NCI-H1930 (cell line): ENCODE results near the gene SLC22A4.

ENCODE experiments used
- DNase-seq, 2 experiments: peaks; one replicate each; lab custom pipeline; 2025; lab: John Stamatoyannopoulos, UW

SLC22A4 gene

DNA sequence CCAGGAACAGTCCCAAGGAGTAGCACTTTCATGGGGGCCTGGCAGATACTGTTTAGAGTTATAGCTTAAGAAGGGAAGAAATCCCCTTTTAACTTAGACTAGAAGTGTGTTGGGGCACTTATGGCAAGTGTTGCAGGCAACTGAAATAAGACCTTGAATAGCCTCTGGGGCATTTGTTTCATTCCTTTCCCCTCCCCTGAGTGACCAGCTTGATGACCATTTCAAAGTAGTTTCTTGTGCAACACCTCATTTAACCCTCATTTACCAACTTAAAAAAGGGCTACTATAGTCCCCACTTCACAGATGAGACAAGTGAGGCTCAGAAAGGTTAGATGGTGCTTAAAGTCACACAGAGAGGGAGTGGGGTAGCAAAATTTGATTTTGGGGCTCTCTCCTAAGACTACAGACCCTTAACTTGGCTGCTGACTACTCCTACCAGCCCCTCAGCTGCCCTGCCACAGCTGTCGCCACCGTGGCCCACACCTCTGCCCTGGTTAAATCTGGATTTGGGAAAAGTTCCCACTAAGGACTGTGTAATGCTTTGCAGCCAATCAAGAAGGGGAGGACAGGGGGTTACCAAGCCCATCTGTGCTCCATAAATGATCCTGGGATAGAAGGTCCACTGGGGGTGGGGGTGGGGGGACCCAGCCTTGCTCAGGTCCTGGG is 31.2 kb upstream of the SLC22A4 start:
- no peak for DNase-seq

DNA sequence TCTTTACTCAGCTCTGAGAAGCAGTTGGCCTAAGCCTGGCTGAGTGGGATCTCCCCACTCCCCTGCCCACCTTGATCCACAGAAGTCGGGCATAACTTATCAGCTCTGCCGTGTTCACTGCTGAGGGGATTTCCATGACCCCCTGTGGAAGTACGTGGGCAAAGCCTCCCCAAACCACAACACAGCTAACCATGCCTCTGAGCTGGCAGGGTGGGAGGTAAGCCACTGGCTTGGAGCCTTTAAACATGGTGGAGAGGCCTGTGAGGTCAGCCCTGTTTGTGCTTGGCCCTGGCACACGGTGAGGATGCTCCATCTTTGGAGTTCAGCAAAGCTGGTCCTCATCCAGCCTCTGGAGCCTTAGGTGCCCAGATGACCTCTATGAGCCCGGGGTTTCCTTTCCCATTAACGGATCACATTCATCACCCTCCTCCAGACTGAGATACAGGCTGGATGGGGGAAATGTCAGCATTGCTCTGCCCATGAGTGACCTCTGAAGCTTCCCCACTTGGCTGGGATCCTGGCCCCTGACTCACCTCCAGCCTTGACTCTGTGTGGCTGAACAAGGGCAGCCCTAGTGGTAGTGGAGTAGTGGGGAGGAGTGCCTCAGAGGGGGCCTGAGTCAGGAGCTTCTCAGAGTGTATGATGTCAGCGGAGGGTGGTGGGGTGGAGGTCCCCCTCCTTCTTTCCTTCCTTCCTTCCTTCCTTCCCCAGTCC is 30.5 kb upstream of the SLC22A4 start:
- no peak for DNase-seq

DNA sequence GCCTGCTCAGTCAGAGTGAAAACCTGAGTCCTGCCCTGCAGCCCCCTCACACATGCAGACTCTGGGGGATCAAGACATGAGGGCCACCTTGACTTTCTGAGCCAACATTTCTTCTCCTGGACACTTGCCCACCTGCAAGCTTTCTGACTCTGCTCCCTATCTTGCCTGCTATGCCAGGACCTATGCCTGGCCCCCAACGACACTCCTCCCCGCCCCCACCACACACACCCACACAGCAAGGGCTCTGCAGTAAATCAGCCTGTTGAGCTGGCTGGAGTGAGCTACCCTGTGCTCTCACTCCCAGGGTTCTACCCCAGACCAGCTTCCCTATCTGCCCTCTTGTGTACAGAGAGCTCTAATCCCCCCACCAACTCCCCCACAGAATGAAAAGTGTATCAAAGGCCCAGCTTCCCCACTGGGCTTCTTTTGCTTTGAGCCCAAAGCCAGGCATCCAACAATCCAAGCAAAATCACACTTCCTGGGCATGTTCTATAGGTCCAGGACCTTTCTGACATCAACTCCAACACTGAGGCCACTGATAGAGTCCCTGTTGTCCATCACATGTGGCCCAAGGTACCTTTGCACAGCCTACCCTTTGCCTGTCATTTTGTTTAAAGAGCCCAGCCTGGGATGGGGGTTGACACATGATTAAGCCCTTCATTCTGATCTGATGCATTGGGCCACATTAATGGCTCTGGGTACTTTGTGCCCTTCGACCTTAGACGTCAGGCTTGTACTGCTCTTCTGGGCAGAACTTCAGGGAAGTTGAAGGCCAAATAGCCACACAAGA is 29.5 kb upstream of the SLC22A4 start:
- DNase-seq, result no peak

DNA sequence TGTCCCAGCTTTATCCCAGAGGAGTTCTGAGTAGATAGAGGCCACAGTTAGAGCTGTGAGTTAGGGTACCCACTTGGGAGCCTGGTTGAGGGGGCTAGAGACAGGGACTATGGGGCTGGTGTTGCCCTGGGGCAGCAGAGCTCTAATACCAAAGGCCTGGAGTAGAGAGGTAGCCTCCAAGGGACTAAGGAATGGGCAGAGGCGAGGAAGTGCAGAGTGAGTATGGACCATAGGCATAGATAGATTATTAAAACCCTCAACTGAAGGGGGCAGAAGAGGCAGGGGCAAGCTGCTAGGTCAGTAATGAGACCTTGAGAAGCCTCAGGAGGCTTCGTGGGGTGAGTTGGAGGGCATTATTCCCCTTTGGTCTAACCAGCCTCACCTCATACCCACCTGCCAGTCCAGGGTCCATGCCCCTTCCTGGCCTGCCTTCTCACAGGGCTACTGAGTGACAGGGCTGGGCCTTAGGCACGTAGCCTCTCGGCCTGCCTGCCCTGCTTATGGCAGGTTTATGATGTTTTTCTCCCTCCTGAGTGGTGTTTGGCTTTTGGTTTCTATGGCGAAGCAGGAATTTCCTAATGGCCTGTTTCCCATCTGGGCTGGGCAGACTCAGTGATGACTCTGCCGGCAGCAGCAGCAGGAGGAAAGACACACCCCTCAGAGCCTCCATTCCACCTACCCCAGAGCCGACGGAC is 28.7 kb upstream of the SLC22A4 start:
- DNase-seq, result no peak

DNA sequence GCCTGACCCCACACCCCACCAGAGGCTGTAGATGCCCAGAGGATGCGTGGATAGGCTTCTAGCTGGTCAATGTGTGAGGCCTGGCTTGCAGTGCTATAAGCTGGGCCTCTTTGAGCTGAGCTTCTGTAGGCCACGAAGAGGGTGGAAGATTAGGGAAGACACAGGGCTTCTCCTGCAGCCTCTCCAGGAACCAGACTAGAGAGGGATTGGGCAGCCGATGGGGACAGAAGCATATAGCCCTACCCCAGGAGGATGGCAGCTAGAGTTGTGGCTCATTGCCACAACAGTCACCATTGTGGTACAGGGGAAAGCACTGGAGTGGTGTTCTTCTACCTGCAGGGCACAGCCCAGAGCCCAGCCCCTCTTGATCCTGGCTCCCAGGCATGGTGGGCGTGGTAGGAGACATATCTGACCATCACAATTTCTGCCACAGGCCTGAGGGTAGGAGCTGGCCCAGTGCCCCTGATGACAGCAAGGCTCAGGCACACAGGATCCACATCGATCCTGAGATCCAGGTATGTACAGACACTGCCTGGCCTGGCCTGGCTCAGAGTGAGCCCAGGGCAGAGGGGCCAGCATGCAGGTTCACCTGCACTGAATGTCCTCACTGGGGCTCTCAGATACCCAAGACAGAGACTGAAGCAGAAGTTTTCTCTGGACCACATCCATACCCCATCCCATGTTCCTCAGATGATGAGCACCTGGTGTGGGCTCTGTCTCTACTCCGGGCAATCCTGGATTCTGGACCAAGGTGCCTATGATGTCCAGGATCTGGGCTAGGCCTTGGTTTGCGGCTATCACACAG is 28.0 kb upstream of the SLC22A4 start:
- no peak for DNase-seq

DNA sequence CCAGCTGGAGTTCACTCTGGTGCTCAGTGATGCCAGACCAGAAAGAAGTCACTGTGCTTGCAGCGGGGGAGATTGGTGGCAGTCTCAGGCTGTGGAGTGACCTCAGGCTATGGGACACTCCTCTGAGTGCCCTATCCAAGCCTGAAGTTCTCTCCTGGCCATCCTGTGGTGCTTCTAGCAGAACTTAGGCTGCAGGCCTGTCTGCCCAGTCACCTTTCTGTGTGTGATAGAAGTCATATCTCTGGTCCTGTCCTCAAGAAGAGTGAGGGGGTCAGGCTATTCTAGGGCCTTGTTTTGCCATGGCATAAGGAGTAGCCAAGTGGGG is 27.4 kb upstream of the SLC22A4 start:
- no peak for DNase-seq

DNA sequence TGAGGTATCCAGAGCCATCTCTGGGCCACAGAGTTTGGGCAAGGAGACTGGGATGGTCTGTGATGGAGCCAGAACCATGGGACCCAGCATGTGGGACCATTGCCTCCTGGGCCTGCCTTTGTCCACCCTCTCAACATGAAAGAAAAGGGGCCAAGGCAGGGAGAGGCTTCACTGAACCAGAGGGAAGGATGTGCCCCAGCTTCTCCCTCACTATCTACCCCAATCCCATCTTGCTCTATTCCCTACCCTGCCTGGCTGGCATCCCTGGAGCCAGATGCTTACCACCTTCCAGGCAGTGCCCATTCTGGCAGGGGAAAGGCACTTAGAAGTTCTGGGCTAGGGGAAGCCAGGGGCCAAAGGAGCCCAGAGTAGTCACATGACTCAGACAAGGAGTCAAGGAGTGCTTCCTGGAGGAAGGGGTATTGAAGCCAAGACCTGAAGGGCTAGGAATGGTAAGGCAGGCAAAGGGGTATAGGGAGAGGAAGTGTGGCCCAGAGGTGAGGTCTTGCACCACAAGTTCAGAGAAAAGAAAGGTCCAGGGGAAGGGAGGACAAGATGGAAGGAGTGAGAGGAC is 26.9 kb upstream of the SLC22A4 start:
- no peak for DNase-seq

DNA sequence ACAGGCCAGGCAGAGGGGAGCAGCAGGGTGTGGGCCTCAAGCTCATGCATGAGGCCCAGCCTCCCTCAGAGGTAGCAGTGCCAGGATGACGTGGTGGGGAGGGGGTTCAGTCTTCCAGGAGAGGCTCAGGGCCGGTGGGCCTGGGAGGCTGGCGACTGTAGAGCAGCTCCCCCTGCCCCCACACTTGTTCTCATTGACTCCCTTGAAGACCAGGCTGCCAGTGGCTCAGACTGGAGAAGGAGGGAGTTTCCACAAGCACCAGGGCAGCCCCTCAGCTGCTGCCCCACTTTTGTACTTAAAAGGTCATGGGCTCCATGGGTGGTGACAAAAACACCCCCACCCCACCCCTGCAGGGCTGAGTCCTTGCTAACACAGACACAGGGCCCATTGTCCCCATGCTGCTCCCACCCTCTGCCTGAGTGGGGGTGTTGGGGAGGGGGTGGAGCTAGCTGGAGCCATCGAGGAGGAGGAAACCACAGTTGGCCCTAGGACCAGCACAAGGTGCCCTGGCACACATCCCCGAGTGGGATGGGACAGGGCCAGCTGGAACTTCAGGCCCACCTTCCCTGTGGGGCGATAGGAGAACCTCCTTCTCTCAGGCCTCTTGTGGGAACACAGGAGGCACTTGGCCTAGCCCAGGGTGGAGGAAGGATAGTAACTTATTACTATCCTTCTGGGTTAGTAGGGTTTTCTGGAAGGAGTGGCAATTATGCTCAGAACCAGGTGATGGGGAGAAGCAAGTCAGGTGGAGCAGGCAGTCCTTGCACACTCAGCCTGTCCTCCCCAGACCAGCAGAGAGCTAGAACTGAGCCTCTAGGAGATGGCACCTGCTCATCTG is 26.0 kb upstream of the SLC22A4 start:
- no peak for DNase-seq

DNA sequence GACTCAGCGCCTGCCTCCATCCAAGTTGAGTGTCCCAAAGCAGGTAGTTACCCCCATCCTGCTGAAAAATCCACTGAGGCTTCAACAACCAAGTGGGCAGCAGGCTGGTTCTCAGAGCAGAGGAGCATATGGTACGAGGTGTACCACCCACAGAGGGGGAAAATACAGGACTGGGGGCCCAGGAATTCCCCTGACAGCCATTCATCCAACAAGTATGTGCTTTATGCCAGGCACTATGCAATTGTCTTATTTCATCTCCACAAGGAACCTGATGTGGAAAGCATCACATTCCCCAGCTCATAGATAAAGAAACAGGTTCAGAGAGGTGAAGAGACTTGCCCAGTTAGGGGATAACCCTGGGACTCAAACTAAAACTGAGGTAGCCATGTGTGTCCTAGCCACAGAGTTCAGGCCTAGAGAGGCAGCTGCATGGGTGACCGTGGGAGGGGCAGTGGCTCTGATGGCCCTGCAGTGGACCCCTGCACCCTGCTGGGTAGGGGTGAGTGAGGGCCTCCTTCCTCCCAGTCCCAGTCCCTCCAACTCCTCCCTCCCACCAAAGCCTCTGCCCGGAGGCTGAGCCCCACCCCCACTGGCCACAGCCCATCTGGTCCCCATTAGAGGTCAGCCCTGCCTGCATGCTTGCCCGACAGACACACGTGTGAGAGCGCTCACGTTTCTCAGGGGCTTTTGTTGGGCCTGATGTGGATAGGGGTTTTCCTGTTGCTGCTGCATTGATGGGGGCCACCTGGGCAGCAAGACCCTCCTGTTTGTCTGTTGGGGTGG is 25.2 kb upstream of the SLC22A4 start:
- DNase-seq, result no peak

DNA sequence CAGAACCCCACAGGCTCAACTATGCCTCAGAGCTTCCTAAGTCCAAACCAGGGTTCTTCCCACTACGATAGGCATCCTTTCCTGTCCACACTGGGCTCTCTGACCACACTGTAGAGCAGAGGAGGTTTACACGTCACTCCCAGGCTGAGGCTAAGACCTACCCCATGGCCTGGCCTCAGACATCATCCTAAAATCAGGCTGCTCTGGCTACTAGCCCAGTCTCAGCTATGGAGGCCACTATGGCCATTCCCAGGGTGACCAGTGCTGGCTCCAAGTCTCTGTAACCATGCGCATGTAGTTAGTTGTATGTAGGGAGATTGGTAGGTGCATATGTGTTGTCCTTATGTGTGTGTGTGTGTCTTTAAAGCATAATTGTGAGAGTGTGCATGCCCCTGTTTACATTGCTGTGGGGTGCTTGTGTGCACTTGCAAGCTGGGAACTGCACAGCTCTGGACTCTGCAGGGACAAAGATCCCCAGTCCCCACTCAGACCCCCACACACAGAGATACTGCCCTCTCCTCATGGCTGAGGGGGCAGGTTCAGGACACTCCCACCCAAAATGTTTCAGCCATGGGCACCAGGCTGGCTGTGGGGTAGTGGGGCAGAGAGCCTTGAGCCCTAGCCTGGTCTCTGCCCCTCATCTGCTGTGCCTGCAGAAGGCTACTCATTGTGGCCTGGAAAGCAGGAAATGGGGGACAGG is 24.4 kb upstream of the SLC22A4 start:
- DNase-seq, result no peak

DNA sequence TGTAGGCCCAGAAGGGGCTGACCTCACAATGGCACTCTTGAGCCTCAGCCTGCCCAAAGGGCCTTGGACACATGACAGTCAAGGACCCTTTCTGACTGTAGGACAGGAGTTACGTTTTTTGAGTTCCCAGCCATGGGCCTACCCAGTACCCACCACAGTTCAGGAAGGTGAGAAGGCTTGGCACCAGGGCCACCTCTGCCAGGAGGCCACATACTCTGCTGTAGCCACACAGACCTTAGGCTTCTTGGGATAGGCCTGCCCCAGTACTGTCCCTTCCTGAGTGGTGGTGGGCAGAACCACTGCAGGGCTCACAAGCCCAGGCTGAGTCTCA is 23.9 kb upstream of the SLC22A4 start:
- no peak for DNase-seq

DNA sequence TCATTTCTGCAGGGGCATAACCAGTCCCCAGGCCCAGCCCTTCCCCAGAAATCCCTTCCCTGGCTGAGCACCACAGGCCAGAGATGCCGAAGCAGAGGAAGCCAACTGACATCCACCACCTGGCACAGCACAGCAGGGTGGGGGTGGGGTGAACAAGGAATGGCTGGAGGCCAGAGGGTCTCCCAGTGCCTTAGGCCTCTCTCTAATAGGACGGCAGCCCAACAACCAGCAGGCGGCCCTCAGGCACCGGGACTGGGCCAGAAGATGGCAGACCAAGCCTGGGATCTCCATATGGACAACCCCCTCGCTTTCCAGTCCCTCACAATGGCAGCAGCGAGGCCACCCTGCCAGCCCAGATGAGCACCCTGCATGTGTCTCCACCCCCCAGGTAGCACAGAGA is 23.5 kb upstream of the SLC22A4 start:
- DNase-seq, result no peak

DNA sequence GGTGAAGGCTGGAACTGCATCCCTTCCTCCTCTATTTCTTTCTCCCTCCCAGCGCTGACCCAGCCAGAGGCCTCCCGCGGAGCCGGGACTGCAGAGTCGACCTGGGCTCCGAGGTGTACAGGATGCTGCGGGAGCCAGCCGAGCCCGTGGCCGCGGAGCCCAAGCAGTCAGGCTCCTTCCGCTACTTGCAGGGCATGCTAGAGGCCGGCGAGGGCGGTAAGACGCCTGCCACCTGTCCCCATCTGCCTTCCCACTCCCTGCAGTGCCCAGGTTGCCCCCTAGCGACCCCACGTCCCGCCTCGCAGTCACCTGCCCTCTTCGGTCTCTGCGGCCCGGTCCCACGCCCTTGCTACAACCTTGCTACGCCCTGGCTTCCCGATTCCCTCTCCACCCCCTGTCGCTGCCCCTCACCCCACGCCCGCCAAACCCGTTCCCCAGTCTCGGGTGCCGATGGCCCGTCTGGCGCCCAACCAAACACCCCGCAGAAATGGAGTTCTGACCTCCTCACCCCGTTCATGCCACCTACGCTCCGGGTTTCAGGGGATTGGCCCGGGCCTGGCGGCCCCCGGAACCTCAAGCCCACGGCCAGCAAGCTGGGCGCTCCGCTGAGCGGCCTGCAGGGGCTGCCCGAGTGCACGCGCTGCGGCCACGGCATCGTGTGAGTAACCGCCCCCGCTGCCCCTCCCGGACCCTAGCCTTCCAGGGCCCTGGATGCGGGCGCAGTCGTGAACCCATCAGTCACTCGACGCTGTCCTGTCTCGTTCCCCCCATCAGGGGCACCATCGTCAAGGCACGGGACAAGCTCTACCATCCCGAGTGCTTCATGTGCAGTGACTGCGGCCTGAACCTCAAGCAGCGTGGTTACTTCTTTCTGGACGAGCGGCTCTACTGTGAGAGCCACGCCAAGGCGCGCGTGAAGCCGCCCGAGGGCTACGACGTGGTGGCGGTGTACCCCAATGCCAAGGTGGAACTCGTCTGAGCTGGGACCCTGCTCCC is 22.6 kb upstream of the SLC22A4 start:
- DNase-seq, result no peak

DNA sequence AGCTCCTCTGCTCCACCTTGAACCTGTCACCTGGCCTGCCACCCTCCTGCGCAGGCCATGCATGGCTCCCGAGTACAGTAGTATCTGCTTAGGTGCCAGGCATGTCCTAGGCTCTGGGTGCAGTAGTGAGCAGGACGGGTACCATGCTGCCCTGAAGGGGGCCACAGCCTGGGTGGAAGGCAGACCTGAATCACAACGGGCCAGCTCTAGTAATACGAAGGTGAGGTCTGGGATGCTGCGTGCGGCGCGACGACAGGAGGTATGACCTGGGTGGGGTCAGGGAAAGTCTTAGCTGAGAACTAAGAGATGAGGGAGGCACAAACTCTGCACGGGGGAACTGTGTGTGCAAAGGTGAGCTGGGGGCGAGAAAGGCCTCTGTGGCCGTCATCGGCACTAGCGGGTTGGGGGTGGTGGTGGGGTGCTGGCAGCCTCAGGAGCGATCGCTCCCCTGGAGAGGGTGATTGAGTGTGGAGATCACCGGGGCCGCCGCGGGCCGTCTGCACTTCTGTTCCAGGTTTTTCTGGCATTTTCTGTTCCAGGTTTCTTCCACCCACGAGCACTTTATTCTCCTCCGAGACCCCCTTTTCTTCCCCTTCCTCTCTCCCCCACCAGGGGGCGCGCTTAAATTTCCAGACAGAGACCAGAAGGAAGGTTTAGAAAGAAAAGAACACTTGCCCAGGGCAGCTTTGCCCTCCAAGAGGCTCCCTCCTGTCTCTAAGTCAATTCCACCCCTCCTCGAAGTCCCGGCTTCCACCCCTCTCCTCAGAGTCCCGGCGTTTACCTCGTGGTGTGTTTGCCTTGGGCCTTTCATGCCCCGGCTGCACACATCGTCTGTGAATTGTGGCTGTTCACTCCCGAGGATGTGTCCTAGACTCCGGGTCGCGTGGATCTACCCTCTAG is 21.6 kb upstream of the SLC22A4 start:
- peak in 1 of 2 experiments; percentile 19 for DNase-seq

DNA sequence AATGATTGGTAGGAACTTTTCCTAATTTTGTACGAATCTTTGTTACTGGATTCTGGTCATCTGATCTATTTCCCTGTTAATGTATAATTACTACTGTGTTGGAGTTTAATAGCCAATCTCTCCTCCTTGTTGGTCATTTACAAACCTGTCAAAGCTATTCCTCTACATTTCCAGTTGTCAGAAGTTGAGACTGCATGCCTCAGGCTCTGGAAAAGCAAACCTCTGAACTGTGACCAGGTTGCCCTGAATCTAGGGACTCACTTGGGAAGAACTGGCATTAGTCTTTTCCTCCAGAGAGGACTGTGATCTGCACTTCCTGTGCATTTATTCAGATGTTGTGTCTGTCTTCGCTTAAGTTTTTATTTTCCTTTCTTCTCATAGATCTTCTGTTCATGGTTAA is 20.6 kb upstream of the SLC22A4 start:
- no peak for DNase-seq

DNA sequence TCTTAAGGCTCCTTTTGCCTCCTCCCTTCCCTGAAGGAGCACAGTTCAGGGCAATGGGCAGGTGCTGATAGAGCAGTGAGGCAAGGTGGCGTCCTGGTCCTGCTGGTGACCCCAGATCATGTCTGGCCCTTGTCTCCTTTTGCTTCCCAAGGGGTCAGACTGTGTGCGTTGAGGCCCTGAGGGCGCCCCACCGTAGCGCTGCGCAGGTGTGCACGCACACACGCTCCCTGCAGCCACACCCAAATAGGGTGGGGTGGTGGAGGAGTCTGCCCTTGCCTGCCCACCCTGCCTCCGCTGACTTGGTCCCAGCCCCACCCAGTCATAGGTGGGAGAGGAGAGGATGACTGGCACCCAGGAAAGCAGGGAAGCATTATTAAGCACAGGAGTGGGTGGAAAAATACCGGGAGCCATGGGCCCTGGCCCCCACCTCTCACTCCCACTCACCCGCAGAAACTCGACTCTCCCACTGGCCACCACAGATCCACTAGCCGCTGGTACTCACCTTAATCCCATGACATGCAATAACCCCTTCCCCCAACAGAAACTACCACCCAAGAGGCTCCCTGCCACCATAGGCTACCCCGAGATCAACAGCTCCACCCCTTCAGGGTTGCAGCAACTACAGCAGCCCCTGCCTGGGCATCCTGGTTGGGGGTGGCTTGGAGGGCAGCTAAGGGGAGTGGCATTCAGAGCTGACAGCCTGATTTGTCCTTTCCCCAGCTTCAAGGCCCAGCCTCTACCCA is 20.0 kb upstream of the SLC22A4 start:
- DNase-seq, result no peak
